ENCODE results near the gene PIP4K2A.

PIP4K2A gene

DNA sequence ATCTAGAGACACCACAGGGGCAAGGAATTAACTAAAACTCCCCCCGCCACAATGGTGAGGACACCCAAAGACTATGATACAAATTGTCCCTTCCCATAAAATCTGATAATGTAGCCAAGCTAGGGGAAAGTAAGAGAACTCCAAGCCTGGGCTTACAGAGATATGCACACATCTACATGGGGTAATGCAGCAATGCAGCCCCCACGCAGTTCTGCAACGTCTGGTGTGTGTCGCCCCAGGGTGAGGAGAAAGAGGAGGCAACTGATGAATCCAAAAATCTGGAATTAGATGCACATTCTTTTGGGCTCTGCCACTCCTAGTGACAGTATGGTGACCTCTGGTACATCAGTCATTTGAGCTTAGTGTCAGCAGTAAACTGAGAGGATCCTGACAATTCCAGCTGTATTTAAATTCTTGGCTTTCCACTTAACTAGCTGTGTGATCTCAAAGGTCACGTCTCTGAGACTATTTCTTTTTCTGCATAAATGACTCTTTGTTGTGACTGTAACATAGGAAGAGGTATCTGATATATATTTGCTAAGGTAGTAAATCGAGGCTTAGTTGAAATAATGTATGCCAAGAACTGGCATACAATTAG is 51.5 kb downstream of the PIP4K2A start:
- DNase-seq, result no peak

DNA sequence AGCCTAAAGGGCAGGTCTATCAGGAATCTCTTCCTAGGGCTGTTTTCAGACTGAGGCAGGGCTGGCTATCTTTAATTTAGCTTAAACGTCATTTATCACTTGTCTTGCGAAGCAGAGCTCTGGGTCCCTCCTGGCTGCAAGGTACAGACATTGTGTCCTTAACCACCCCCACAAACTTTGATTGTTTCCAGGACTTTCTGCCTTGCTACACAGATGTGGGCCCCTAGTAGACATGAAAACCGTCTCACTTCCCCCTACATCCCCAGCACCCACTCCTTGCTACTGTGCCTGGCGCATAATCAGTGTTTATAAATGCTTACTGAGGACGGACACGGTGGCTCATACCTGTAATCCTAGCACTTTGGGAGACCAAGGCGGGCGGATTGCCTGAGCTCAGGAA is 54.5 kb downstream of the PIP4K2A start:
- DNase-seq, result no peak

DNA sequence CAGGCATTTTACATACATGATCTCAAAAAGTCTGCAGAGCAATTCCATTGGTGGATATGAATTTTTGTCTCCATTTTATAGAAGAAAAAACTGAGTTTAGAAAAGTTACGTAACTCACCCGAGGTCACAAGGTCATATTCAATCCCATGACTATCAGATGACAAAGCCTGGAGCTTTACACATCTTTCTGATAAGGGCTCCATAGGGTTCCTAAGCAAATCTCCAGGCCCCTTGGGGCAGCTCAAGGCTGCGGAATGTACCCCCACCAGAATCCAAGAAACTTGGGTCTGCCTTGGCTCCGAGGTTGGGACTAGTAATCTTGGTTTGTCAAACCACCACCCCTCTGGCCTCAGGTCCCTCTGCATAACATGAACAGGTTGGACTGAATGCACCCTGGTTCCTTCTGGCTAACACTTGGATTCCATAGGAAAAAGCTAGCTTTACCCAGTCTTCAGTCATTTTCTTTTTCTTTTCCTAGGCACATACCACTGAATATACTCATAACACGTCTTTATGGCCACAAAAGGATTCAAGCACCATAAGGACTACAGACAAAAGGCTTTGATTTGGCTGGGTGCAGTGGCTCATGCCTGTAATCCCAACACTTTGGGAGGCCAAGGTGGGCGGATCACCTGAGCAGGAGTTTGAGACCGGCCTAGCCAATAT is 55.5 kb downstream of the PIP4K2A start:
- no peak for DNase-seq

DNA sequence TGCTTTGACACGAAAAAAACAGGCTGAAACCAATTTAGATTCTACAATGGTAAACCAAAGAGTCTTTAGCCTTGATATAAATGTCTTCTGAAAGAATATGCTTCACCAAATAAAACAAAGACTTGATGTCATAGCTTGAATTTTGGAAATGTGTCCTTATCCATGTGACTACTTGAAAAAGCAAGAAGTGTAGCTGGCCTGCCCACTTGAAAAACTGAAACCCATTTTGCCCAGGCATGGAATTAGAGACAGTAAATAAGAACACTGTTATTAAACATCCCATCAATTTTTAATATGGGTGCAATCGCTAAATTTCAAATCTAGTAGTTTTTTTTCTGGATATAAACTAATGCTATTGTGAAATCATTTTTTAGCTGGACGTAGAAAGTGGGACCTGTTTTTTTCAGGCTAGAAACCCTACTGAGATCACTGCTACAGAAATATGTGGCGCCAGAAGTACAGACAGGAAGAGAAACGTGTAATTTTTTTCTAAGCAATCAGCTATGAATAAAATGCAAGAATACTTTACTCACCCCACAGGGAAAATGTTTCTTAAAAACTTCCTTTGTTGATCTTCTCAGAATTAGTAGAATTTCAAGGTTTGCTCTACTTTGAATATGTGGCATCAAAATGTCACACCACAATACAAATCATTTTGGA is 56.7 kb downstream of the PIP4K2A start:
- DNase-seq, result no peak

DNA sequence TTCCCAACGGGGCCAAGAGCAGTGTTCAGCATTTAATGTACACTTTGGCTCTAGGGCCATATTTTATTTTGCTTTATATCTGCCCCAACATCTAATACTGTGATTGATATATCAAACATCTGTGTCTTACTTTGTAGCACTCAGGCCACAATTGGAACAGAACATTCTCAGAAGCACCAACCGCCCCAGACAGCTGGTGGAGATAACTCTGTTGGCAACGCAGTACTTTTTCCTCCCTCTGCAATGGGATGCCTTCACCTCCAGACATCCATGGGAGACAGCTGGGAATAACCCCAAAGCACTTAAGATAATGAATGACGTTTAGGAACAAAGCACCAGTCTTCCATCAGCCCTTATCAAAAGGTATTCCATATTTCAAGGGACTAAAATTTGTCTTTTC is 57.4 kb downstream of the PIP4K2A start:
- DNase-seq, result no peak

DNA sequence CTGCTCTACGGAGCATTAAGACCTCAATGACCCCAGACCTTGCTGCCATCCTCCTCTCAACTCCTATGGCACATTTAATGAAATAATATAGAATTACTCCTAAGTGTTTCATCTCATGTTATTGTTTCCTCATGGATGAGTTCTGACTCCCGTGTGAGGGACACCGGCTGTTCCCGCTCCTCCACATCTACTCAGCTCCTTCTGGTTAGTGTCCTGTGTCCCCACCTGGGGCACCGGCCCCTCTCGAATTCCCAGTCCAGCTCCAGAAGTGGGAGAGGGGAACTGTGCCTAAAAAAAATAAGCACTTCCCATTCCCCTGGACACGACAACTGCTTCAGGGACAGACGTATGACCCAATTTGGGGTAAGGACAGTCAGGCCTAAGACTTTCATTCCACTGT is 58.3 kb downstream of the PIP4K2A start:
- no peak for DNase-seq

DNA sequence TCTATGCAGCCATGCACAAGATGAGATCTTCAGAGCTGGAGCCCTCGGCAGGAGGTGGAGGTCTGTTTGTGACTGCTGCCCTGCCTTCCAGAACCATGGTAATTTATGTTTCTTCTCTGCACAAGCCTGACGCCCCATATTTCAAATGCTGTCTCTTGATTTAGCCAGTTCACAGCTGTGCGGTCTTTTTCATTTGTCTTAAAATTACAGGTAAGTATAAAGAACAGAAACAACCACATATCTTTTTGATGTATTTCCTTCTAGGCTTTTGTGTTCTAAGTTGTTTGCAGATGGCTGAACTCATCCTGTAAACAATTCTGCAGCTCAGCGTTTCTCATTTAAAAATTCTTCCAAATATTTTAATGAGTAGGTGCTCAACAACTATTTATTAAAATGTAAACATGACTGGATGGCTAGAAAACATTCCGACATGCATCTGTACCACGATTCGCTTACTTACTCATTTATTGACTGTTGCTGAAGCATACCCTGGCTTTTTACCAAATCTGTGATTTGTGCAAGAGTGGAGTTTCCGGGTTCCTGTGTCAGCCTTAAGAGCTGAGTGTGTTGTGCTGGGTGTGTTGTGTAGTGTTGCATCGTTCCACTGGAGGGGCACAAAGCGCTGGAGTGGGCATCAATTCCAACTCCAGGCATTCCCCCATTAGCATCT is 58.9 kb downstream of the PIP4K2A start:
- peak; percentile 52 for DNase-seq

DNA sequence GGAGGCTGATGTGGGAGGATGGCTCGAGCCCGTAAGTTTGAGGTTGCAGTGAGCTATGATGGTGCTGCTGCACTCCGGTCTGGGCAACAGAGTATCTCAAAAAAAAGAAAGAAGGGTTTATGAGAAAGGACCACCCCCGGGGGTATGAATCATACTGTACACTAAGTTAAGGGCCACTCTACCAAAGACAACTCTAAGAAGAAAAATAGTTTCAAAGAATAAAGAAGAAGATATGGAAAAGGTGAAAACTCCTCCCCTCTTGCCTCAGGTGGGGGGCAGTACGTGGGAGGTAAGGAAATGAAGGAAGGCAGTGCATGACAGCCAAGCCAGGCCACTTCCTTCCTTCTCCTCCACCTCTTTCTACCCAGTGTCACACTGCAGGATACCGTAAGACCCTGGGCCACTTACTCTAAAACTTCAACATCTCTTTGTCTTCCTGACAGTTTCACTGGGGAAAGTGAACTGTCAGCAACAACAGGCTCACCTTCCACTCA is 61.3 kb downstream of the PIP4K2A start:
- no peak for DNase-seq

DNA sequence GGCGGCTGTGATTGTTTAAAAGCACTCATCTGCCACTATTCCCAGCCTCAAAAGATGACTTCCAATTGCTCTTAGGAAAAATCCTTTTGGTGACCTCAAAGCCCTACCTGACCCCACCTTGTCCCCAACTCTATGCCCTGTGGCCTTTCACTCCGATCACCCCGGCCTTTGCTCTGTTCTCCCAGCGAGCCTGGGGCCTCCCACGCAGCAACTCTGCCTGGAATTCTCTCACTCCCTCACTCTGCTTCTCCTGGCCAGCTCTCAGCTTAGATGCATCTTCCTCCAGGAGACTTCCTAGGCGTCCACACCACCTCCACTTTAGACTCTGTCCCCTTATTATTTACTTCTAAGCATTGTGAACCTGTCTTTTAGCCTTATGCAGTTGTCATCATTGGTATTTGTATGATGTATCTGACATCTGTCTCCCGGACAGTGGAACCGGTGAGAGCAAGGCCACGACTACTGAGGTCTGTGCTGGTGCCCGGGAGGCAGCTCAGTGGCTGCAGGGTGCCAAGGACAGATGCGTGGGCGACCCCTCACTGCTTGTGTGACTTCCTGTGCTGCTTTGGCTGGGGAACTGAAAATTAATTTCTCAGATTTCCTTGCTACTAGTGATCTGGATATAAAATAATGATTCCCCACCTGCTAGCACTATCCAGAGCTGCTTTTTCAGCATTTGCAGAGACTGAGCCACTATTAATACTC is 63.0 kb downstream of the PIP4K2A start:
- DNase-seq, result no peak

DNA sequence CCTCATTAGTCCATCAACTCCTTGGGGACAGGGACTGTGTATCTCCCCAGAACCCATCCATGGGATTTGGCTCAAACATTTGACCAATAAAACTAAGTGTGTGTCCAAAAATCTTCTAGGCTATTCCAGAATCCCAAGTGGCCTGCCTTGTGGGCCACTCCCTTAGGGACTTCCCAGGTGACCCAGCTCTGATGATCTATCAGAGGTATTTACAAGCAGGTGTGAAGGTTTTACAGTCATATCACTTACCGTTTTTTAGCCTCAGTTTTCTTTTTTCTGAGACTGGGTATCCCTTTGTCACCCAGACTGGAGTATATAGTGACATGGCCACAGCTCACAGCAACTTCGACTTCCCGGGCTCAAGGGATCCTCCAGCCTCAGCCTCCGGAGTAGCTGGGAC is 64.4 kb downstream of the PIP4K2A start:
- DNase-seq, result no peak

DNA sequence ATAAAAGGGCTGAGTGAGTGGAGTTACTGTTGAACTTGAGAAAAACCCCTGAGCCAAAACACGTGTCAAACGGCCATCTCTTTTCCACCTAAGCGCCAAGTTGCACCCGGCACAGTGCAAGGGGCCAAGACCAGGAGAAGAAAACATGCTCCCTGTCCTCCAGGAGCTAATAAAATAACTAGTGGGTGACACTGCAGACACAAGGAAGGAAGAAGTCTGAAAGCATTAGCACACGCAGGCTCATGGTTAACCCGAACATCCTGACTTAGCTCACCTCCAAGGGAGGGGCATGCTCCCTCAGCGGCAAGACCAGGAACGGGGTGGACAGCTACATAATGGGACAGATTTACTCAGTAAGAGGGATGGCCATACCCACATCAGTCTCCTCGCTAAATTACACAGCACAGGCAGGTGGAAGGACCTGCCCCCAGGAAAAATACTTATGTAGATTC is 65.0 kb downstream of the PIP4K2A start:
- no peak for DNase-seq

DNA sequence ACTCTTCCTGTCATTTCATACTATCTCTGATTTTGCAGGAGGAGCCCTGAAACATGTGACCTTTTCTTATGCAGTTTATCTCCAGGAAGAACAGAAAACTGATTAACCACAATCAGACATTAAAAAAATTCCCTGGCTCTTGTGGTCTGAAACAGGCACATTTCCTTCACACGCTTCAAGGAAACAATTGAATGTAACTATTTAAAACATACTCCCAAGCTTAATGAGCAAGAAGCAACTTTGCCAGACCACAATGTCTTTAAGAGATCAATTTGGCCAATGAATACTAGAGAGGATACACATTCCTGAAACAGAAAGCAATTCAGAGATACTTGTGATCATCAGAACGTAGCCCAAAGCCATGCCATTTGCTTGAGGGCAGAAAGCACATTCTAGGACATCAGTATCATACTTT is 65.8 kb downstream of the PIP4K2A start:
- DNase-seq, result no peak

DNA sequence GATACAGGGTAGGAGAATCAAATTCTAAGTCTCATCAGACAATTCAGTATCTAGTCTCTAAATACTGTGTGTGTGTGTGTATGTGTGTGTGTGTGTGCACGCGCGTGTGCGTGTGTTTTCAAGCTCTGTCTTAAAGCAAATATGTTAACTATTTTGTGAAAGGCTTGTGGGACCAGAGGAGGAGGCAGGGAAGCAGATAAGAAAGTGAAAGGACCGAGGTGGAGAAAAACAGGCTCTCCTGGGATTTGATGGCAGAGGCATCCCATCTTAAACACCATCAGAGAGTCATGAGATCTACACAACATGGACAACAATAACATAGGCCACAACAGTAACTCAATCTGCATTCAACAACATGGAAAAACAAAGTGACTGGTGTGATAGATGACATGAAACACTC is 67.1 kb downstream of the PIP4K2A start:
- no peak for DNase-seq

DNA sequence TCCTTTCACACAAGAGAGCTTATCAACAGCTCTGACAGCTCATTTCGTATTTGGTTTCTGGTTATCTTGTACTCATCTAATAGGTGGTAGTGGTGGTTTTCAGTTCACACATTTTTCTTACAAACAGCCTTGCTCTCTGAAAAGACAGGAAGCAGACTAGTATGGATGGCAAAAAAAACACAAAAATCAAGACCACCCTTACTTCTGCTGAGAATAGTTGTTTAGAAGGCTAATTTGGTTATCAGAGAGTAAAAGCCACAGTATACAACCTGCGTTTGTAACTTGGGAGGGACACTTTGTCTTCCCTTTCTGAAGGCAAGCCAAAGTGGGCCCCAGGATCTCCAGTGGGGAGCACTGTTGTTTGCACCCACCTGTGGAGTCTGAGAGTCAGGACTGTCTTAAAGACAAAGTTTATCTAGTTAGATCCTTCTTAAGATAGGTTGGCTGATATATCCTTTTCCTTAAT is 68.0 kb downstream of the PIP4K2A start:
- no peak for DNase-seq

DNA sequence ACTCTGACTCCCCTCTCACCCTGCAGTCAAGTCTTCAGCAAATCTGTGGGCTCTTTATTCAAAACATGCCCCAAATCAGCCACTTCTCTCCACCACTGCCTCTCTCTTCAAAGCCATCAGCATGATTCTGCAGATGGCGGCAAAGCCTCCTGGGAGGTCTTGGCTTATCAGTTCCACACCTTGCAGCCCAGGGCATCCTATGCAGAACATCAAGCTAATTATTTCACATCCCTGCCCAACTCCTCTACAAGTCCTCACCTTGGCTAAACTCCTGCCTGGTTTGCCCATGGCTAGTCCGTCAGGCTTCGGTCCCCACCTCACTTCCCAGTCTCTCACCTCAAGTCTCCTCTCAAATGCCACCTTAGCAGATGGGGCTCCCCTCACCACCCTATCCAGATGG is 70.2 kb downstream of the PIP4K2A start:
- no peak for DNase-seq

DNA sequence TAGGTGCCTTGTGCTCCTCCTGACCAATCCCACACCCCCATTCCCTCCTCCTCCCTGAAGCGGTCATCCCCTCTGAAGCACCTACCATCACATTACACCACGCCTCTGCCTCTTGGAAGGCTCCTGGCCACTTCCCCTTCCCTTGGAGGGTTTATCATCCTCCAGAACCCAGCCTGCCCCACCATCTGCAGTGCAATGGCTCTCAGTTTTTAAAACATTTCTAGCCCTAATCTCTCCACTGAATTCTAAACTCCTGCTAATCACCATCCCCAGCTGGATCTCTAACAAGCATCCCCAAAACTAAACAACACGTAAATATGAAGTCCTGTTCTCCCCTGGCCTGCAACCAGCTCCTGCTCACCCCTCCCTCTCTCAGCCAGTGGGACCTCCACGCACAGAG is 70.6 kb downstream of the PIP4K2A start:
- no peak for DNase-seq

DNA sequence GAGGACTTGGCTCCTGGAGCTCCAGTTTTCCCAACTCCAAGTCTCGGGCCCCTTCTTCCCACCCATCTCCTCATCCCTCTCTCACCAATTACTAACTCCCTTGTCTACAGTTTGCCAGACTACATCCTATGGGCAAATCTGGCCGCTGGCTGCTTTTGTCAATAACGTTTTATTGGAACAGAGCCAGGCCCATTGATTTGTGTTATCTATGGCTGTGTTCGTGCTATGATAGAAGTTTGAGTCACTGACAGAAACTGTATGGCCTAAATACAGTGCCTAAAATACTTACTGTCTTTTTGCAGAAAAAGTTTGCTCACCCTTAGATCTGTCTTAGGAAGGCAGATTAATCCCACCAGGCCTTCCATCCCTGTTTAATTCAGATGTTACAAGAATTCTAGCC is 71.3 kb downstream of the PIP4K2A start:
- no peak for DNase-seq

DNA sequence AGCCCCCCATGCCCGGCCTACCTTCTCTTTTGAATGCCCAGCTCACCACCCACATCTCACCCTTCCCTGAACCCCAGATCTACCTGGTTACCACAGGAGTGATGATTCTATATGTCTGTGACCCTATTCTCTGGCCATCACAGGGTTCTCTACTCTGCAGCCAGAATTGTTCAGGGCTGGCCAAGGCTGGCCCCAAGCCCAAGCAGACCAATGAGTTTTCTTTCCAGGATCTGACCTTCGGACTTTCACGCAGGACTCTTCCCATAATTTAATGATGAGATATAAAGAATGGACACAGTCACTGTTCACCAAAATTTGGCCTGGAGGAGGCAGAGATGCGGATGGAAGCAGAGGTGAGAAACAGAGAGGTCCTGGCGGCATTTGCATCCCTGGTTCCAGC is 72.6 kb downstream of the PIP4K2A start:
- DNase-seq, result no peak

DNA sequence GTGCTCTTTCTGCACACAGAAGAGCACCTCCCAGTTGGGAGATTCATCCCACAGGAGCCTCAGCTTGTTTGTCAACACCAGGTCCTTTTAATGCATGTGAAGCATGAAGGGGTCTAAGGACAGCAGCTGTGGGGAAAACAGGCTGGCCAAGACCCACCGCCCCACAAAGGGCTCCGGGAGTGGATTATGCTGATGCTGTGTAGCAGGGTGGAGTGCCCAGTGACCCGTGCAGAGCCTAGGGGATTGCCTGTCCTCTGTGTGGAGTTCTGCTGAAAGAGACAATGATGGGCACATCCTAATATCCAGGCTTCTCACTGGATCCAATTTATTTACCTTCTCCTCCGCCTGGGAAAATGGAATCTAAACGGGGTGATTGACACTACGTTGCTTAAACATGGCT is 74.0 kb downstream of the PIP4K2A start:
- DNase-seq, result no peak

DNA sequence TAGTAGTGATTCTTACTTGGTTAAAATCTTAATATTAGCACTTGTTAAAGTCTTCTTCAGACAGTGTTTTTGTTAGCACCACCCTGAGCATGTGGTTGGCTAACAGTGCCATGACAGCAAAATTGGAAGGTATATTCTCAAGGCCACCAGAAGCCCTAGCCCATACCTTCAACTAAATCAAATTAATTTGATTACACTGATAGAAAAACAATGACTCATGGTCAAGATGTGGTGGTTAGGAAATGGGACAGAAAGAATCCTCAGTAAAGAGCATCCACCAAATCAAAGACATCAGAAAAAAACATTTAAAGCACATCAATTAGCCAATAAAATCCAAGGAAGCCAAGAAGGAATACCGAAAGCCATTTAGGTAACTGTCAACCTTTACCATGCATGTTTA is 75.5 kb downstream of the PIP4K2A start:
- DNase-seq, result no peak

DNA sequence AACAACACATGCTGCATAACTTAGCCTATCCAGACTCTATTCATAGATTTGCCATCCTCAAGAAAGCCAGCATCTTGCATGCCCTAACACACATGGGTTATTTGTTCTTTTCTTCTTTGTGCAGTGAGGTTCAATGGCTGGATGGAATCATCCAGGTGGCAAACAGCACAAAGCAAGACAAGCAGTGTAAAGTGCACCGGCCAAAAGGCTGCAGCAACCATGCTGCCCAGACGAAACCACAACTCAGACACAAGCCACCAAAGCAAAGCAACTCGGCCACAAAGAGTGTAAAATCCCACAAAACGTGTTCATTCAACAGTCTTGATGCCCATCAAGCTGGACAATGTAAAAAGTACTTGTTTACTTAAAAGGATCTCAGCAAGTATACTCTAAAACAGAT is 76.9 kb downstream of the PIP4K2A start:
- no peak for DNase-seq

DNA sequence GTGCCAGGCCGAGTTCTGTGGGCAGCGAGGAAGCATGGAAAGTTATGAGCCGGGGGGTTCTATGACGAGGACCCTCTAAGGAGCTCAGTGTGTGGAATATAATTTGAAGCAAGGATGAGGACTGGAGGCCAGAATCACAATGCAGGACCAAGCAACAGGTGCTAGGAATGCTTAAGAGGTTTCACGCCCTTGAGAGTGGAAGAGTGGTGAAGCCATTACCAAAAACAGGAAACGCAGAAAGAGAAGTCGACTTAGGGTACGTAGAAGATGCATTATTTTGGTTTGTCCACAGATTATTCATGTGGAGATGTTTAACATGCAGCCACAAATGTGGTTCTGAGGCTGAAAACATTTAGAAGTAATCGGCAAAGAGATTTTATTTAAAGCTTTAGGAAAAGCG is 78.7 kb downstream of the PIP4K2A start:
- DNase-seq, result no peak
